Activated CD8-positive, alpha-beta T cell treated with anti-CD3 and anti-CD28 coated beads for 36 hours (primary cell): ENCODE measurements around the gene CARHSP1. TPM values are rescaled to one million over a fixed set of nuclear protein-coding genes. Genes with fewer than 3 reads are reported as not detected.
A peak's percentile ranks its signal among the peaks of the same experiment; 100 is the strongest.

Experiments used
- ATAC-seq: fragments of 200-7000 bp; cut with Tn5 transposase; one replicate; pipeline ENCODE4 v1.10.0; 2021; ENCODE audit warnings: mild to moderate bottlenecking, moderate library complexity
- CTCF ChIA-PET: fragments of 350-600 bp; sonication (Branson Sonifier 250); formaldehyde crosslinking; loops from one replicate; lab custom pipeline; 2021; ENCODE audit warnings: antibody characterized with exemption; lab: Charles Lee
- POLR2A ChIA-PET: fragments of 350-600 bp; sonication (Branson Sonifier 250); formaldehyde crosslinking; loops from one replicate; lab custom pipeline; 2021; ENCODE audit warnings: antibody characterized with exemption; lab: Charles Lee
- DNase-seq: peaks from one replicate; pipeline ENCODE4 v3.0.0-alpha.2; 2020
- H3K27ac Mint-ChIP-seq: one replicate; pipeline ENCODE4 v1.8.0; 2021; ENCODE audit warnings: mild to moderate bottlenecking, mixed read lengths
- H3K27me3 Mint-ChIP-seq: one replicate; pipeline ENCODE4 v1.8.0; 2021; ENCODE audit warnings: mixed read lengths
- H3K36me3 Mint-ChIP-seq: one replicate; pipeline ENCODE4 v1.8.0; 2021; ENCODE audit warnings: low read depth, mixed read lengths
- H3K4me1 Mint-ChIP-seq: one replicate; pipeline ENCODE4 v1.8.0; 2021; ENCODE audit warnings: low read depth, mixed read lengths
- H3K4me3 Mint-ChIP-seq: one replicate; pipeline ENCODE4 v1.8.0; 2021; ENCODE audit warnings: mild to moderate bottlenecking, moderate library complexity, mixed read lengths
- H3K9me3 Mint-ChIP-seq: one replicate; pipeline ENCODE4 v1.8.0; 2021; ENCODE audit warnings: mixed read lengths
- CTCF ChIP-seq: fragments of 200-600 bp; IDR thresholded peaks from one replicate; pipeline ENCODE4 v1.8.0; 2022; ENCODE audit warnings: antibody characterized with exemption, mild to moderate bottlenecking
- intact Hi-C: fragments of 100-400 bp; cut with micrococcal nuclease; formaldehyde crosslinking; loops from one replicate; pipeline ENCODE4 v1.10.0; 2022
- total RNA-seq, 2 experiments: library from RNA; stranded (reverse); gene quantifications; one replicate each; pipeline ENCODE4 v1.2.3, GENCODE V29; 2021

The CARHSP1 gene
- total RNA-seq, 2 experiments from 2014 or later: 63.9 to 72.6 TPM

GRCh38 chr16:8894736-8895334 lies 26.0 kb upstream of the CARHSP1 start:
- H3K4me3 Mint-ChIP-seq: no peak overlapping the region
- H3K9me3 Mint-ChIP-seq: no peaks in the 10 kb centered on the region
- no peak for DNase-seq
- intact Hi-C loops: no loop called here
- no peak for TF ChIP-seq CTCF
- H3K4me1 Mint-ChIP-seq: peaks cover 3% of the 10 kb centered on the region
- H3K36me3 Mint-ChIP-seq: peaks cover 69% of the 10 kb centered on the region
- CTCF ChIA-PET: interaction anchor here (1.3 to 1.4 kb wide), 2 partner anchors 14 to 41 kb away, joined by 4 to 8 read pairs; no protein-coding TSS in a partner anchor
- POLR2A ChIA-PET: no interaction called here
- no peaks in the 10 kb centered on the region for H3K27me3 Mint-ChIP-seq
- no peak for ATAC-seq
- H3K27ac Mint-ChIP-seq: no peak overlapping the region

- Mint-ChIP-seq H3K27ac (no peak overlapping the region), H3K36me3 (peaks cover 62% of the 10 kb centered on the region), H3K4me1 (peaks cover 3% of the 10 kb centered on the region), H3K4me3 (no peak overlapping the region), H3K27me3 (no peaks in the 10 kb centered on the region), H3K9me3 (no peaks in the 10 kb centered on the region)
- ATAC-seq: no peak
- DNase-seq: no peak
- no peak for TF ChIP-seq CTCF
- ChIA-PET CTCF (interaction anchor here (0.6 to 6.7 kb wide), 2 partner anchors 14 to 145 kb away, joined by 3 to 39 read pairs; no protein-coding TSS in a partner anchor), POLR2A (interaction anchor here (0.6 kb wide), 1 partner anchor 202 kb away, joined by 3 read pairs; no protein-coding TSS in a partner anchor)
- intact Hi-C loops: no loop called here
Measured at GRCh38 chr16:8893976-8894690, 25.3 kb upstream of the CARHSP1 start.

- Mint-ChIP-seq H3K4me3 (no peak overlapping the region), H3K27me3 (no peaks in the 10 kb centered on the region), H3K36me3 (peaks cover 59% of the 10 kb centered on the region), H3K27ac (peak overlapping the region; percentile 65), H3K4me1 (peaks cover 3% of the 10 kb centered on the region), H3K9me3 (no peaks in the 10 kb centered on the region)
- intact Hi-C loops: no loop called here
- DNase-seq (no peak), ATAC-seq (no peak)
- ChIA-PET POLR2A (interaction anchor here (0.5 to 0.6 kb wide), 2 partner anchors 10 to 203 kb away, joined by 3 read pairs; no protein-coding TSS in a partner anchor), CTCF (interaction anchor here (6.7 kb wide), 1 partner anchor 14 kb away, joined by 39 read pairs; no protein-coding TSS in a partner anchor)
- no peak for TF ChIP-seq CTCF
Measured at GRCh38 chr16:8893426-8893825, 24.6 kb upstream of the CARHSP1 start.

- peak; percentile 24 for ATAC-seq
- ChIA-PET POLR2A (interaction anchor here (1.0 kb wide), 1 partner anchor 20 kb away, joined by 4 read pairs; no protein-coding TSS in a partner anchor), CTCF (interaction anchor here (1.4 to 6.7 kb wide), 3 partner anchors 12 to 235 kb away, joined by 3 to 39 read pairs (median 13); no protein-coding TSS in a partner anchor)
- intact Hi-C loops: no loop called here
- Mint-ChIP-seq H3K4me3 (no peak overlapping the region), H3K9me3 (no peaks in the 10 kb centered on the region), H3K36me3 (peaks cover 52% of the 10 kb centered on the region), H3K4me1 (peaks cover 3% of the 10 kb centered on the region), H3K27ac (peak overlapping the region; percentile 82), H3K27me3 (no peaks in the 10 kb centered on the region)
- TF ChIP-seq CTCF: no peak
- DNase-seq: no peak
Measured at GRCh38 chr16:8892101-8892575, 23.3 kb upstream of the CARHSP1 start.
